Endodermal cell (in vitro differentiated cells): ENCODE results near the gene TTC34. TPM values are rescaled to one million over a fixed set of nuclear protein-coding genes. Genes with fewer than 3 reads are reported as not detected.

Experiments used
- DNase-seq: peaks from one replicate; pipeline ENCODE4 v3.0.0-alpha.2; 2017
- H3K27ac ChIP-seq: 2 replicates; pipeline ENCODE4 v1.5.1; 2013; ENCODE audit warnings: mild to moderate bottlenecking, low read depth, low read length, moderate library complexity
- H3K27me3 ChIP-seq: 2 replicates; pipeline ENCODE4 v1.6.1; 2013; ENCODE audit warnings: mild to moderate bottlenecking, low read length, moderate library complexity; ENCODE audit not compliant: insufficient read depth, control insufficient read depth, poor library complexity, severe bottlenecking
- H3K36me3 ChIP-seq: 2 replicates; pipeline ENCODE4 v1.7.0; 2013; ENCODE audit warnings: mild to moderate bottlenecking, low read length, moderate library complexity; ENCODE audit not compliant: control insufficient read depth, insufficient read depth
- H3K4me1 ChIP-seq: one replicate; pipeline ENCODE4 v1.7.0; 2013; ENCODE audit warnings: low read length; ENCODE audit not compliant: control insufficient read depth, insufficient read depth
- H3K4me3 ChIP-seq: 2 replicates; pipeline ENCODE4 v1.5.1; 2013; ENCODE audit warnings: mild to moderate bottlenecking, low read length, moderate library complexity
- H3K9ac ChIP-seq: 2 replicates; pipeline ENCODE4 v1.6.1; 2013; ENCODE audit warnings: mild to moderate bottlenecking, low read length, moderate library complexity; ENCODE audit not compliant: poor library complexity, severe bottlenecking; ENCODE audit errors: extremely low read depth
- H3K9me3 ChIP-seq: 2 replicates; pipeline ENCODE4 v1.6.1; 2013; ENCODE audit warnings: mild to moderate bottlenecking, low read length, moderate library complexity; ENCODE audit not compliant: control insufficient read depth
- H3K27ac Mint-ChIP-seq: 2 replicates; pipeline ENCODE4 v1.8.0; 2020; ENCODE audit warnings: mixed read lengths
- H3K27me3 Mint-ChIP-seq: 2 replicates; pipeline ENCODE4 v1.8.0; 2021; ENCODE audit warnings: mild to moderate bottlenecking, mixed read lengths; ENCODE audit not compliant: insufficient read depth
- H3K36me3 Mint-ChIP-seq: 2 replicates; pipeline ENCODE4 v1.8.0; 2020; ENCODE audit warnings: low read depth, mixed read lengths
- H3K4me1 Mint-ChIP-seq: 2 replicates; pipeline ENCODE4 v1.8.0; 2020; ENCODE audit warnings: mixed read lengths
- H3K4me3 Mint-ChIP-seq: 2 replicates; pipeline ENCODE4 v1.8.0; 2020; ENCODE audit warnings: mild to moderate bottlenecking, moderate library complexity, mixed read lengths
- H3K9me3 Mint-ChIP-seq: 2 replicates; pipeline ENCODE4 v1.8.0; 2020; ENCODE audit warnings: mild to moderate bottlenecking, mixed read lengths
- WGBS, 2 experiments: methylation state at CpG; one replicate each; pipeline versions ENCODE4 v1.1.5 to v1.1.7; 2013; ENCODE audit warnings: missing lambda C conversion rate in 2 of 2, mixed read lengths in 1 of 2; ENCODE audit not compliant: insufficient coverage in 1 of 2, insufficient read length in 1 of 2; 5-methylcytosine and 5-hydroxymethylcytosine counted together
- total RNA-seq, 2 donors: library from RNA; stranded (reverse); fragmentation: NEBNext Ultra II Directional in 1 of 2; extraction: Animal tissue kit (Norgen Biotek cat#: 25700) in 1 of 2; gene quantifications; 2 replicates in 1 of 2; 3 replicates in 1 of 2; pipeline ENCODE4 v1.2.1, GENCODE V29; 2021
- TF ChIP-seq, protein P1 (sequence below): fragments of 200-600 bp; sonication (generic); conservative IDR thresholded peaks from 2 replicates; pipeline ENCODE4 v1.5.0; 2021; ENCODE audit warnings: antibody characterized with exemption, mild to moderate bottlenecking

Gene TTC34
- total RNA-seq, 2 donors from 2014 or later: 2.4 to 3.1 TPM

DNA sequence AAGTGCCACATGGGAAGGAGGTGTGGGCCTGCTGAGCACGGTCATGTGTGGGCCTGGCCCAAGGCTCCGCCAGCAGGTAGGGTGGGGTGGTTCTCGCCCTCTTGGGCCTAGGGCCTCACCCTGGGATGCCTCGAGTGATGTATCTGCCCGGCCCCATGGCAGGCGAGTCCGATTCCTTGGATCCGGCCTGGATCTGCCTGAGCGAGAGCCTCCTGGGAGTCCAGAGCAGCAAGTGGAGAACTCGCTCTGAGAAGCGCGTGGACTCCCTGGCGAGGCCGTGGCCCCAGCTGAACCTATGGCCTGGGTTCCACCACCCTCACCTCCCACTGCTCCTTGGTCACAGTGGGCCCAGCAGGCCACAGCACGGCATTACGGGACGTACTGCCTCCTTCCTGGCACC lies 8.2 kb upstream of the TTC34 start:
- TF ChIP-seq, protein P1, sequence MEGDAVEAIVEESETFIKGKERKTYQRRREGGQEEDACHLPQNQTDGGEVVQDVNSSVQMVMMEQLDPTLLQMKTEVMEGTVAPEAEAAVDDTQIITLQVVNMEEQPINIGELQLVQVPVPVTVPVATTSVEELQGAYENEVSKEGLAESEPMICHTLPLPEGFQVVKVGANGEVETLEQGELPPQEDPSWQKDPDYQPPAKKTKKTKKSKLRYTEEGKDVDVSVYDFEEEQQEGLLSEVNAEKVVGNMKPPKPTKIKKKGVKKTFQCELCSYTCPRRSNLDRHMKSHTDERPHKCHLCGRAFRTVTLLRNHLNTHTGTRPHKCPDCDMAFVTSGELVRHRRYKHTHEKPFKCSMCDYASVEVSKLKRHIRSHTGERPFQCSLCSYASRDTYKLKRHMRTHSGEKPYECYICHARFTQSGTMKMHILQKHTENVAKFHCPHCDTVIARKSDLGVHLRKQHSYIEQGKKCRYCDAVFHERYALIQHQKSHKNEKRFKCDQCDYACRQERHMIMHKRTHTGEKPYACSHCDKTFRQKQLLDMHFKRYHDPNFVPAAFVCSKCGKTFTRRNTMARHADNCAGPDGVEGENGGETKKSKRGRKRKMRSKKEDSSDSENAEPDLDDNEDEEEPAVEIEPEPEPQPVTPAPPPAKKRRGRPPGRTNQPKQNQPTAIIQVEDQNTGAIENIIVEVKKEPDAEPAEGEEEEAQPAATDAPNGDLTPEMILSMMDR: no peak
- peaks cover 2% of the 10 kb centered on the region for H3K36me3 Mint-ChIP-seq
- no peak overlapping the region for H3K27ac ChIP-seq
- no peak overlapping the region for H3K4me3 ChIP-seq
- no peaks in the 10 kb centered on the region for H3K27me3 ChIP-seq
- DNase-seq: no peak
- H3K4me3 Mint-ChIP-seq: no peak overlapping the region
- H3K4me1 Mint-ChIP-seq: no peaks in the 10 kb centered on the region
- H3K27me3 Mint-ChIP-seq: no peaks in the 10 kb centered on the region
- H3K9ac ChIP-seq: no peak overlapping the region
- no peak overlapping the region for H3K27ac Mint-ChIP-seq
- H3K9me3 Mint-ChIP-seq: peaks cover 85% of the 10 kb centered on the region
- H3K9me3 ChIP-seq: peaks cover 19% of the 10 kb centered on the region
- H3K36me3 ChIP-seq: no peaks in the 10 kb centered on the region
- H3K4me1 ChIP-seq: no peaks in the 10 kb centered on the region
- 90 to 92% methylated on average over 8 to 17 of the region's 17 CpGs for WGBS, 2 experiments

GRCh38 chr1:2808831-2809605 lies 7.5 kb upstream of the TTC34 start:
- Histone ChIP-seq H3K4me1 (no peaks in the 10 kb centered on the region), H3K36me3 (no peaks in the 10 kb centered on the region), H3K9me3 (peaks cover 14% of the 10 kb centered on the region), H3K27me3 (no peaks in the 10 kb centered on the region), H3K27ac (no peak overlapping the region), H3K4me3 (no peak overlapping the region), H3K9ac (no peak overlapping the region)
- Mint-ChIP-seq H3K4me3 (no peak overlapping the region), H3K36me3 (peaks cover 2% of the 10 kb centered on the region), H3K27ac (no peak overlapping the region), H3K9me3 (peaks cover 85% of the 10 kb centered on the region), H3K4me1 (no peaks in the 10 kb centered on the region), H3K27me3 (no peaks in the 10 kb centered on the region)
- 89 to 90% methylated on average over 12 to 34 of the region's 34 CpGs for WGBS, 2 experiments
- DNase-seq: no peak
- TF ChIP-seq, protein P1: no peak

DNA sequence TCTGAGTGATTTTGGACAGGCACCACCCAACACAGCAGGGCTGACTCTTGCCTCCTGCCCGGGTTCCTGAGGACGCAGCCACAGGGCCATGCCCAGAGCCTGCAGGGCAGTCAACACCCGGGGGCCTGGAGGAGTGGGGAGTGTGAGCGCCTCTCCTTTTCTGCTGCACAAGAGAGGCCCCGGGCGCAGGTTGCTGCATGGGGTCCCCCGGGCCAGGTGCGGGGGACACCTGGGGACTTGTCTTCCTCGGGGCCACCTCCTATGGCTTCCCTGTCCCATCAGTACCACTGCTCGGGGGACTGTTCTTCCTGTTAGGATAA lies 6.9 kb upstream of the TTC34 start:
- Histone ChIP-seq H3K4me3 (no peak overlapping the region), H3K27me3 (no peaks in the 10 kb centered on the region), H3K27ac (no peak overlapping the region), H3K36me3 (no peaks in the 10 kb centered on the region), H3K9me3 (peaks cover 12% of the 10 kb centered on the region), H3K4me1 (no peaks in the 10 kb centered on the region), H3K9ac (no peak overlapping the region)
- no peak for DNase-seq
- peaks cover 2% of the 10 kb centered on the region for H3K36me3 Mint-ChIP-seq
- no peaks in the 10 kb centered on the region for H3K4me1 Mint-ChIP-seq
- H3K4me3 Mint-ChIP-seq: no peak overlapping the region
- WGBS, 2 experiments: 84% methylated on average over 10 of the region's 10 CpGs; no CpG with 5 or more reads in 1 of the 2 experiments
- H3K27me3 Mint-ChIP-seq: no peaks in the 10 kb centered on the region
- TF ChIP-seq, protein P1: no peak
- H3K27ac Mint-ChIP-seq: no peak overlapping the region
- H3K9me3 Mint-ChIP-seq: peaks cover 86% of the 10 kb centered on the region
